Pulmonary artery endothelial cell (primary cell): ENCODE measurements around the gene BRD4. TPM values are rescaled to one million over a fixed set of nuclear protein-coding genes. Genes with fewer than 3 reads are reported as not detected.

Experiments
- DNase-seq: peaks from one replicate; pipeline ENCODE4 v3.0.0-alpha.2; 2011; ENCODE audit warnings: low read depth, low spot score
- total RNA-seq: library from RNA; depleted of rRNA; stranded (reverse); fragments of >200 nt; gene quantifications from 2 replicates; pipeline ENCODE4 v1.2.3, GENCODE V29; 2014

BRD4 gene
- total RNA-seq, 1 donor from 2014 or later, result 10.0 TPM

DNA sequence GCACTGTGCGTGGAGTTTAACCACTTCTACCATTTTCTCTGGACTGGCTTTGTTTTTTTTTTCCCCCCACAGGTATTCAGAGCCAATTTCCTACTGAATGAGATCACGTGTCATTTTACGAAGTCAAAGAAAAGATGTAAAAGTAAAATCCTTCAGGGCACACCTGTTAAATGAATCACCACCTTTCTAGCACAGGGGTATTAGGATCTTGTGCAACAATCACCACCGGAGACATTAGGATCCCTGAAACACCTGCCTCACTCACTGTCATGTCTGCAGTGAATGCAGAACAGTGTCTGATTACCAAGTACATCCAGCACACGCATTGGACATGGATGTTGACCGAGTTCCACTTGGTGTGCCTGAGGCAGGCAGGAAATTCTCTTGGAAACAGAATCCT, 17.2 kb downstream of the BRD4 start:
- DNase-seq, result no peak

DNA sequence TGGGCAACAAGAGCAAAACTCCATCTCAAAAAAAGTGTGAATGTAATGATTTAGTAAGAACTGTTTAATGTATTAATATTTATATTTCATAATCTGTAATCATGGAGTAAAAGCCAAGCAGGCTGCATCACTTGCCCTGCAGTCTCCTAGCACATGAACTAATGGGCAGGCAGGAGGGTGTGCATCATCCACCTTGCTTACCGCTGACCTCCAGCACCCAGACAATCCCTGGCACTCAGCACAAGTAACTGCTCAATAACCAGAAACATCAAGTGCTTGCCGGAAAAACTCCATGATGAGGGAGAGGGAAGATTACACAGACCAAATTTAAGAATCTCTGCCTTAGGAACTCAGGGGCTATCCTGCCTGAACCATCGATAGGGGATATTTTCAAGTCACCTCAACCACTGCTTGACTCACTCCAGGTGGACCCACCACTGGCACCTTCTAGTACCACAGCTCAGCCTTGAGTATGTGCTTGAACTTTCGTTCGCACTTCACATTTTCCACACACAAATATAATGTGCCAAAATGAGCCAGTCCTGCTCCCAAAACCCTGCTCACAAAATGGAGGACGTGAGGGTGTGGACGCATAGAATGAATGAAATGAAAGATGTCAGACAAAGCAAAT, 18.6 kb downstream of the BRD4 start:
- no peak for DNase-seq

DNA sequence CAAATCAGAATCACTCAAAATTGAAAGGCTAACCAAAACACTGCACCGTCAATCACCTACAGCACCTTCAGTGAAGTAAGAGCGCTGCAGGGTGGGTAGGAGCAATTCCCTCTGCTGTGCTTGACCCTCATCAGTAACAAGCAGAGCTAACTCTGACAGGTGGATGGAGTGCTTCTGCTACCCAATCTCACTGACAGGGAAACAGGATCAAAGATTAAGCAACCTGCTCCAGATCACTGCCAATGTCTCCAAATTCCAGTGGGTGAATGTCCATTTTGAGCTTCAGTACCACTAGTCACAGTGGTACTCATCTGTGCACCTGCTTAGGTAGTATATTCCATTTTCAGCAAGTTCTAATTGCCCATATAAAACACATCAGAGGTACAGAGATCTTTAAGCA, 25.2 kb downstream of the BRD4 start:
- DNase-seq, result no peak

DNA sequence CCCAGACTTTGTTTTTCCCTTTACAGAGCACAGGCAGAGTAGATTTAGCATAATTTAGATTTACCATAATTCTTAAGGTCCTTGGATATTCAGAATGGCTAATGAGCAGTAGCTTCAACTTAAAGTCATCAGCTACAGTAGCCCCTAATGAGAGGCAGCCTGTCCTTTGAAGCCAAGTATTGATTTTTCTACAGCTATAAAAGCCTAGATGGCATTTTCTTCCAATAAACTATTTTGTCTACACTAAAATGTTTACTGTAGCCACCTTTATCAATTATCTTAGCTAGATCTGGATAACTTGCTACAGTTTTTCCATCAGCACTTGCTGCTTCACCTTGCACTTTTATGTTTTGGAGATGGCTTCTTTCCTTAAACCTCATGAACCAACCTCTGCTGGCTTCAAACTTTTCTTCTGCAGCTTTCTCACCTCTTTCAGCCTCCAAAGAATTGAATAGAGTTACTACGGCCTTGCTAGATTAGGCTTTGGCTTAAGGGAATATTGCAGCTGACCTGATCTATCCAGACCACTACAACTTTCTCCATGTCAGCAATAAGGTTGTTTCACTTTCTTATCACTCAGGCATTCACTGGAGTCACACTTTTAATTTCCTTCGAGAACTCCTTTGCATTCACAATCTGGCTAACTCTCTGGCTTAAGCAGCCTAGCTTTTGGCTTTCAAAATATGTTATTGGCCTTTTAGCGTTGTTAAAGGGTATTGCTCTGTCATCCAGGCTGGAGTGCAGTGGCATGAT, 26.6 kb downstream of the BRD4 start:
- DNase-seq, result no peak

DNA sequence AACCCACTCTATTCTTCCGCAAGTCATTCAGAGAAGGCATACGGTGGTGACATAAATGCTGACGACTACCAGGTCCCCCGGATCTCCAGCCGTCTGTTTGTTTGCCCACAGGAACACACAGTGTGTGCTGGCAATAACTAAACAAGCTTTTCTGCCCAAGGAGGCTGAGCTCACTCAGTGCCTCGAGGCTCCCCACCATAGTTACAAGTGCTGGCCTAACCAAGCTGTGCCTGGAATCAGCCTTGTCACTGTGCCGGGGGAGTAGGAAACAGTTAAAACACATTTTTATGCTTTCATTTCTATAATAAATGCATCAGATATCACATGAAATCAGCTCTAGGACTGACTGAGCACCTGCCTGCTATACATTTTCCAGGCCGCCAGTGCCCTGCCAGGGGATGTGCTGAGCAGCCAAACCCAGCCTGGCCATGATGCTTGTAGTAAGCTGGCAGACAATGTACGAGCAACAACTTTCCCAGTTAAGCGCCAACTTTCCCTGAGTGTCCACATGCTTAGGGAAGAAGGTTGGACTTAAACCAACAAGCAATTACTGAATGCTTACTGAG, 28.1 kb downstream of the BRD4 start:
- no peak for DNase-seq

DNA sequence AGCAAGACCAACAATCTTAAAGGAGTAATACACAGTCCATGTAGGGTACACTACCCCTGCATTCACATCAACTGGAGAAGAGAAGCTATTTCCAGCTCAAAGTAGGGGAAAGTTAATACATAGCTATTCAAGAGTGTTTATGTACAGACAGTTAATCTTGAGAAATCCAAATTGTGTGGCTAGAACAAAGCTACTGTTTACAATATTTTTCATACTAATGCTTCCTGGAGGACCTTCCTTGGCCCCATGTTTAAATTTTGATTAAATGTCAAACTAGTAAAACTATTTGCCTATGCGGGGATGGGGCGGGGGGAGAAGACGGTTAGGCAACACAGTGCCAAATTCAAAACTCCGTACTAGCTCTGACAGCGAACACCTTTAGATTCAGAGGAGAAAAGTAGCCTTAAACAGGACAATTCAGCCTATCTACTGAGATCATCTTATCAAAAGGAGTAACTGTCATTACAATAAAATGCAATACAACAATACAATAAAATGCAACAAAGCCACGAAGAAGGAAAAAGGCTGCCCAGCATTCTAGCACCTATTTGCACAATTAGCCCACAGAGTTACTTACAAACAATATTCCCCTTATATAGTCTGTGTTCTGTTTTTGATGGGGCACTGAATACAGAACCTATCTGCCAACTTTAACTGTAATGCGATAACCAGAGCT, 29.1 kb downstream of the BRD4 start:
- no peak for DNase-seq

DNA sequence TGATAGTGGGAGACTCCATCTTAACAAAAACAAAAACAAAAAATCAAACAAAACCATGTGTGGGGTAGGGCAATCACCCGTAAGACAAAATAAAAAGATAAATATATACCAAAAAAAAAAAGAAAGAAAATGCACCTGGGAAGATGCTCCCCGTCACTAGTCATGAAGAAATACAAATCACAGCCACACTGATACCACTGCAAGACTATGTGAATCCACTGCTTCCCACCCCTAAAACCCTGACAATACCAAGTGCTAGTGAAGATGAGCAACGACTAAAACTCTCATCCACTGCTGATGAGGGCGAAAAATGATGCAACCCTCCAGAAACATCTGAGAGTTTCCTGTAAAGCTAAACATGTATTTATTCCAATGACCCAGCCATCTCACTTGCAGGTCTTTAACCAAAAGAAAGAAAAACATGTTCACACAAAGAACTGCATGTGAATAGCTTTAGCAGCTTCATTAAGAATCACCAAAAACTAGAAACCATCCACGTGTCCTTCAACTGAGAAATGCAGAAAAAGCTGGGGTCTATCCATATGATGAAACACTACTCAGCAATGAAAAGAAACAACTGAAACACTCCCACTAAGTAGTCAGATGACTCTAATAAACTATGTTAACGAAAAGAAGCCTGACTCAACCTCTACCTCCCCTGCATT, 31.7 kb downstream of the BRD4 start:
- DNase-seq, result no peak

DNA sequence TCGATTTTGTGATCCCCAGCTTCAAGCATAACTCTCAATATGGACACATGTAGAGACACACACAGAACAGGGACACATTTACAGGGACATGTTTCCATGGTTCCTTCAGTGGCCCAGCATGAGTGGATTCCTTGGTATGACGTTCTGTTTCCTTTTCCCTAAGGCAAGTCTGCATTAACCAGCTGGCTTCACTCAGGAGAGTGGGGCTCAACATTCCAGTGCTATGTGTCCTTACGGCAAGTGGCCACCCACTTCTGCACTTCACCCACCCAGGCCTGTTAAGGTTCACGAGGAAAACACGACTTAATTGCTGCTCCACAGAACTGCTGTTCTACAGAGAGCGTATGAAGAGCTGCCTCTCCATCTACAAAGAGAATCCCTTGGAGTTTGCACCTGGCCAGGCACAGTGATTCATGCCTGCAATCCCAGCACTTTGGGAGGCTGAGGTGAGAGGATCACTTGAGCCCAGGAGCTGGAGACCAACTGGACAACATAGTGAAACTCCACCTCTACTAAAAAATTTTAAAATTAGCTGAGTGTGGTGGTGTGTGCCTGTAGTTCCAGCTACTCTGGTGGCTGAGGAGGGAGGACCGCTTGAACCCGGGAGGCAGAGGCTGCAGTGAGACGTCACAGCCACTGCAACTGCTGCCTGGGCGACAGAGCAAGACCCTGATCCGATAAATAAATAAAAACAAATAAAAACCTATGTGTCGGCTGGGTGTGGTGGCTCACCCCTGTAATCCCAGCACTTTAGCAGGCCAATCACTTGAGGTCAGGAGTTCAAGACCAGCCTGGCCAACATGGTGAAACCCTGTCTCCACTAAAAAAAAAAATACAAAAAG, 32.5 kb downstream of the BRD4 start:
- DNase-seq, result no peak

DNA sequence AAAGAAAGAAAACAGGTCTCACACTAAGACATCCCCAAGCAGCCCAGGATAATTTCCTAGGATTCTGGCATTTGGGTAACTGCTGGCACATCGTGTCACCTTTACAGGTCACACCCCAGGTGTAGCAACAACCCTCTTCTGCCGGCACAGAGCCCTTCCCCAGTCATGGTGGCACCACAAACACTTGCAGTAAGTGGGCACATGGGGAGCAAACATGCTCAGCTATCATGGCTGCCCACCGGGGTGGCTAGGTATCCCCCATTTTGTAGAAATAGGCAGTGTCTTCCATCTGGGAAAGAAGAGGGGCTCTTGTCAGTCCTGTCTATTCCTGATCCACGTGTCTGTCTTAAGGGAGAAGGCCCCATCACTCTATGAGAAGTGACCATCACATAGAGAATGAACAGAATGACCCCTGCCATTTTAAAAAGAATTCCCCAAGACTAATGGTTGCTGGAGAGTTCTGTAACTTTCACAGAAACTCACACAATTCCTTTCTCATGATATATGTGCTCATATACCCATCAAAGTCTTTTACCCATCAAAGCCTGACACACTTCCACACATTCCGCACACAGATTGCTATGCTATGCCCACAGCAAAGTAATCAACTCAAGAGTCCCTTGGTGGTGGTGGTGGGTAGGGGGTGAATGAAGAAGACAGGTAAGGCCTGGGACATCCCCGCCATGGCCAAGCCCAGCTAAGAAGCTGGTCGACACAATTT, 33.3 kb downstream of the BRD4 start:
- no peak for DNase-seq

DNA sequence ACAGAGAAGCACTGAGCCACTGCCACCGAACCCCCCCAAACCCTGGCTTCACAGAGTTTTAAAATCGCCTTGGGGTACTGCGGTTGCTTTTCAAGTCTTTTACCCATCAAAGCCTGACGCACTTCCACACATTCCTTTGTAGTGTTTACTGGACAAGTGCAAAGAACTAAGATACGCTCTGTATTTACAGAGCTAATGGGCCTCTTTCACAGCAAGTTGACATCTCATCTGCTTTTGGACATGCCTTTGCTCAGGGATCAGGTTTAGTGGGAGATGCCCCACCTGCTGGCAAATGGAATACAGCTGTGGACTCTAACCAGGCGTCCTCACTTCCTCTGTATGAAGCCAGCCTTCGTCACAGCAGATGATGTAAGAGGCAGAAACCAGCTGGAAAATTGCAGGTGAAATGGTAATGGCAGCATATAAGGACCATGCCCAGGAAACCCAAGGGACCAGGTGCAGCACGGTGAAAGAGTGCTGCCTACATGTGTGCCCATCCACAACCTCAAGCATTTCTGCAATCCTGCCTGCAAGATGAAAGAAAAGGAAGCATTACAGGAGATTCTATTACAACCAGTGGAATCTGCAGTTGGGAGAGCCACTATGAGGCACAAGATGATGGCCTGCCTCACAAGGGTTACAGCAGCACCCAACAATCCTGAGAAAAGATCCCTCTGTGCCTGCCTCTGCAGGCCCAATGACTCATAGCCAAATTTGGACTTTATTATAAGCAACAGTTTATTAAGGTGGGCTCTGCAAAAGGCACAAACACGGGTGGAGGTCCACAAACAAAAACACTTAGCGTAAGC, 34.7 kb downstream of the BRD4 start:
- no peak for DNase-seq

DNA sequence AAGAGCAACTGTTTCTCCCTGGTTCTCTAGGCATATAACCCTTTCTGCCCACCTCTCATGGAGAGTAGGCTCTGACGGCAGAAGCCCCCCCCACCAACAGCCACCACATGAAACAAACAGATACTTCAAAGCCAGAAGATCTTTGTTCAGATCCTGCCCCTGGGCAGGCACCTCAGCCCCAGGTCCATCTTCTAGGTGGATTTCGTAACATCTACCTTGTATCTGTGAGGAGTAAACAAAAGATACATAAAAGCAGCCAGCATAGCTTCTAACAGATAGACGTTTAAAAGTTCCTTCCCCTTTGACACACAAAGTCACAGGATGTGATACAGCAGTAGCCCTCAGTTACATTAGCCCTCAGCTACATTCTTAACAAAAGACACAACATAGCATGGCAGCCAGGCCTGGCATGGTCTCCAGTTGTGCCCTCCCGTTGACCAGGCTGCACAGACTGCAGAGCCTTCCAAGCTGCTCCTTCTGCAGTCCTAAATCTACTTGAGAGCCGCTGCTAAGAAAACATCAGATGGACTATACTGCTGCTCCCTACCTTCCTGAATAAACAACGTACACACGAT, 35.4 kb downstream of the BRD4 start:
- DNase-seq, result no peak

DNA sequence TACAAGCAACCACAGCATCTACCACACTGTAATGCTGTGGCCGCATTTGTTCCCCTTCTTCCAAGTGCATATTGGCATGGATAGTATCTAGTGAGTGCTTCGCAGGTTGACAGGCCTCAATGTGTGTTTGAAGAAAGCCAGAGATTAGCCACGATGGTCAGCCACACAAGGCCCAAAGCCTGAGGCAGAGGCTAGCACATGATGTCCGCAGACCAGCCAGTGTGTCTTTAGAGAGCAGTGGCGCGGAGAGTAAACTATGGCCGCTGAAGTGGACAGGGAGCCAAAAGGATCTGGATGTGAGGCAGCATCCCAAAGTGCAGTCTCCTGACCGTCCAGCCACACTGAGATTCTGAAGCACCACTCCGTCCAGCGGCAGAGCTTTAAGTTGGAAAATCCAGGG, 36.0 kb downstream of the BRD4 start:
- no peak for DNase-seq

DNA sequence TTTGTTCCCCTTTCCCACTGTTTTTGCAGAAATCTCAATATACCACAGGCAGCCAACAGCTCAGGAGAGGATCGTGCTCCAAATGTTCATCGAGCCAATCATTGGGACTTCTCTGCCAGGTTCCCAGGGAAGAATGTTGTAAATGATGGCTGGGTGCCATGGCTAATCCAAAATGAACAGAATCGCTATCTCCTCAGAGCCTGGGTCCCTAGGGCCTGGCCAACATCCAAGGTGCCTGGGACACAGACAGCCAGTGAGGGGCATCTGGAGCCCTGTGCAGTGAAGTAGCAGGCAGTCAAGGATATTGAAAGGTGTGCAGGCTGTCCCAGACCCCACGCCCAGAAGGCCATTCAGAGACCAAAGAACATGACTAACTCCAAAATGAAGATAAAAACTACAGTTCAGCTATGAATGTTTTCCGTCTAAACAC, 37.8 kb downstream of the BRD4 start:
- DNase-seq, result no peak

DNA sequence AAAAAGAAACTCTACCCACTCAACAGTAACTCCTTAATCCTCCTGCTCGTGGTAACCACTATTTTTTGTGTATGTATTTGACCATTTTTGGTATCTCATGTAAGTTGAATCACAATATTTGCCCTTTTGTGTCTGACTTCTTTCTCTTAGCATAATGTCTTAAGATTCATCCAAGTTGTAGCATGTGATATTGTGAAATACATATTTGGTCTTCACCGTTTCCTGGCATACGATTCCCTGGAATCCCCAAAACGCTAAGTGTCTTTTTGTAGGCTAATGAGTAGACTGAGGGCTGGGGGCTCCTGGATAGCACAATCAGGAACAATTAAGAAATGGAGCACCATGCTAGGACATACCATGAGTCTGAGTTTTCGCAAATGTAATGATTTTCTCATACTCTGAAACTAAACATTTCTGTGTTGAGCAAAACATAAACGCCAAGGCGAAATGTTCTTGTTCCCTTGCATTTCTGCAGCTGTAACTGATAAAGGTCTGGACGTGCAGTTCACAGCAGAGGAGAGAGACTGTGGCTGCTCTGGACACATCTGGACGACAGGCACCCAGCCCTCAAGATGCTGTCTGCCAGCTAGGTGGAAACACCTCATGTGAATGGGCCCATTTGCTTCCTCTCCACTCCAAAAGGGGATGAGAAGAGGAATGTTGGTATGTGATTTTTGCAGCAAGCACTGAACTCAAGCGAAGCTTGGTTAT, 38.4 kb downstream of the BRD4 start:
- DNase-seq, result no peak

DNA sequence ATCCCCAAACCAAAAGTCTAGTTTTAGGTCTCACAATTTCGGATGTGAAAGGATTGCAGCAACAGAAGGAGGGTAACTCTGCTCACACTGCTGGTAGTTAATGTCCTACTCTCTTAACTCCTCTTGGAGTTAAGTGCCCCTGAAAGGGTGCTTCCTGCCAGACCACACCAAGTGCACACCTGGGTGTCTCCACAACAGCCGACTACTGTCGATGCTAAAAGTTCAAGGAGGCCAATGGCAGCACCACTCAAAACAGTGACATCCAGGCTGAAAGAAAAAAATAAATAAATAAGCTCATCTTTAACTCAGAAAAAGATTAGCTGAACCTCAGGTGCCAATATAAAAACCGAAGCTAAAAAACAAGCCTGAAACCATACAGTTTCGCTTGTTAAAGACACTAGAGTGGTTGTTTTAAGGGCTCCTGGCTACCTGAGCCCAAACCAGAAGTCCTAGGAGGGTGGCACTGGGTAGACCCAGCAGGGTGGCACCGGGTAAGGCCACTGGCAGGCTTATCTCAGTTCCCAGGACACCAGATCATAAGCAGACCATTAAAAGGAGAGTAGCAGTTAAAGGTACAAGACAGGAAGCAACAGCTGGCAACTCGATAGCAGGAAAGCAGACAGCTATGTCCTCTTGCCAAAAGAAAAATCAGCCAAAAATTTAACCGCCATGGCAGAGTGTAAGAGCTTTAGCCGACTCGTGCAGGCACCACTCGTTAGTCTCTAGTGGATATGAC, 39.3 kb downstream of the BRD4 start:
- no peak for DNase-seq

DNA sequence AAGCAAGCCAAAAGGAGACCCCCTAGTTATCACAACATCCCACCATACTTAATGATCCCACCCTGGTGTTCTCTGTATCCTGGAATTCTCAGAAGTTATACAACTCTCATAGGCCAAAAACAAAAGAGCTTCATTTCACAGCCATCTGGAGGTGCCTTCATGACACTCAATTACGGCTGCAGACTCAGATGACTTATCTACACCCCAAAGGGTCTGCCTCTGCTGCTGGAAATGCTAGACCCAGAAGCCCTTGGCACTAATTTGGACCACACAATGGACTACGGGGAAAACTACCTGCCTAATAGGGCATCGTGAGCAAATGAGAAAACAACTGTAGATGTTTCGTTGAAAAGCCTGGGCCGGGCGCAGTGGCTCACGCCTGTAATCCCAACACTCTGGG, 40.2 kb downstream of the BRD4 start:
- DNase-seq, result no peak

DNA sequence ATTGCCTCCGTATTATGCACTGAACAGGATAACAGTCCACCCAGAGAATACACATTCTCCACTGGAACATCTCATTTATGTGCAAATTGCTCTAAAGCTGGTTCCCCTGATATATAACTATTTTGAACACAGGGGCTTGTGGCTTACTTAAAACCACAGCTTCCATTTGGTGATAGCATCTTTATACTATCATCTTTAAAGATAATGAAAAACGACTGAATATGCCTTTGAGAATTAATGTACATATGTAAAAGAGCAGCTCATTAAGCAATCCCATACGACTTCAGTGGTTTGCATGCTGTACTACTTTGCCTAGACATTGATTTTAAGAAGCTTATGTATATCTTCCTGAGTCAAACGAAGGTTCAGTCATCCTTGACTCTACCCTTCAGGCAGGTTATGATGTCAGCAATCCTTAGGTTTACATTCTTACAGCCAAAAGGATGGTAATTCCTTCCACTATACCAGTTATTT, 40.8 kb downstream of the BRD4 start:
- no peak for DNase-seq

DNA sequence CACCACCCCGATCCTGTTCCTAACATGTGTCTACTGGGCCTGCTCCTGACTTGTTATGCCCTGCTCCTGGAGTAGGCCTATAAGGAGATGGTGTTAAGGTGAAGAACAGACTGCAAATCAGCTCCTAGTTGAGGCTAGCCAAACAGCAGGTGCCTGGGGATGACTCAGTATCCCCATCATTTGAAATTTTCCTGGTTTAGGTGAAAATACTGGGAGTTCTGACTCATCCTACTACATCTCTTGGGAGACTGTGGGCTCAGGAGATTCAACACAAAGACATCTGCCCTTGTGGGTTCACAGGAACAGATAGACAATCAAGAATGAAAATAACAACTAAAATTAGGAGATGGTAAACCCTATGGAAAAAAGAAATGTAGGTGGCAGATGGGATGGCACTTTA, 41.2 kb downstream of the BRD4 start:
- no peak for DNase-seq
